ENCODE results near the gene TAC4. TPM values are rescaled to one million over a fixed set of nuclear protein-coding genes. Genes with fewer than 3 reads are reported as not detected.

The TAC4 gene
- total and polyA plus RNA-seq, 9 of the 15 experiments (the other 6 are each of a cell fraction or from before 2014, with no cell fraction given): 0.17 TPM; not detected in 8

DNA sequence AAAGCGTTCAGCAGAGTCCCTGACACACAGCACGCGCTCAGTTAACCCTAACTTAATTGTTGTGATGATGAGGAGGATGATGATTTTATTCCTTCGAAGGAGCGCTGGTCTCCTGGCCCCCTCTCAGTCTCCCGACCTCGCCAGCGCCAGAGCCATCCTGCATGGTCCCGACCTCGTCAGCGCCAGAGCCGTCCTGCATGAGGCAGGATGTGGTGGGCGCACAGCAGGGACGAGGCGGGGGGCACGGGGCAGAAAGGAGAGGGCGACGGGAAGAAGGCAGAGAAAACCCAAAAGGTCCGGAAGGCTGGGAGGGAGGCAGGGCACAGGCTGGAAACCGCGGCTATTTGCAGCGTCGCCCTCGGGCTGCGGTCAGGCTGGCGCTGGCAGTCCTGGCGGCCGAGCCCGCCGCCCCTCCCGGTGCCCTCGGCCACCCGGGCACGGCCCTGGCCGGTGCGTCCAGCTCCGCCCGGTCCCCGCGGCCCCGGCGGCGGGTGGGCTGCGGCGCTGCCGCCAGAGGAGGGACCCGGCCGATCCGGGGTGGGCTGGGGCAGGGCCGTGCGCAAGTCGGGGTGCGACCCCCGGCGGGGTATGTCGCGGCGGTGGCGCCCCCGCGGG lies 3.0 kb upstream of the TAC4 start:
- Histone ChIP-seq H3K27me3 (ENCODE audit: control insufficient read depth in 2 of 2, insufficient read depth in 2 of 2, low read length in 2 of 2) (peaks cover 3 to 24% of the 10 kb centered on the region in 2 experiments; a peak in 4 of 5 replicates), H3K36me3 (ENCODE audit: control insufficient read depth, insufficient read depth, low read length) (no peaks in the 10 kb centered on the region), H3K27ac (ENCODE audit: extremely low read depth, low read depth, low read length) (no peak overlapping the region), H3K9me1 (ENCODE audit: control insufficient read depth, insufficient read depth, low read length) (no peaks in the 10 kb centered on the region), H3K9me3 (replicated peaks; ENCODE audit: control insufficient read depth, insufficient read depth, low read depth, low read length) (no peaks in the 10 kb centered on the region), H4K20me1 (replicated peaks; ENCODE audit: control insufficient read depth, insufficient read depth, low read length) (0 out of 2 replicates have a peak, but pooled peaks cover 7% of the 10 kb centered on the region), H3K79me2 (ENCODE audit: control insufficient read depth, insufficient read depth, low read length) (no peaks in the 10 kb centered on the region), H3K9ac (ENCODE audit: insufficient read depth in 1 of 2, low read depth in 2 of 2, low read length in 2 of 2) (peak overlapping the region in 1 of 2 experiments; percentile 87; a peak in 3 of 4 replicates), H3K4me2 (ENCODE audit: insufficient read depth, low read length) (peak overlapping the region; percentile 82; the same call in 1 of the 2 replicates), H3K4me1 (replicated peaks in 1 of 2; ENCODE audit: control insufficient read depth in 2 of 2, insufficient read depth in 2 of 2, low read length in 2 of 2) (peaks cover 0 to 15% of the 10 kb centered on the region in 2 experiments; a peak in 2 of 5 replicates), H2AFZ (ENCODE audit: low read depth, low read length) (no peak overlapping the region), H3K4me3 (peak overlapping the region; percentile 49)
- CTCF ChIA-PET (ENCODE audit: low intra/inter-chr PET ratio): interaction anchor here (1.1 to 1.8 kb wide), 4 partner anchors 274 to 294 kb away, joined by 3 to 7 read pairs (median 5); no protein-coding TSS in a partner anchor
- ATAC-seq (no peak), DNase-seq (ENCODE audit: extremely low read depth in 1 of 4, low spot score in 3 of 4) (no peak), FAIRE-seq (no peak)
- WGBS (ENCODE audit: insufficient coverage, low coverage, missing lambda C conversion rate): 50% methylated on average over 22 of the region's 61 CpGs
- BruUV-seq (replicated peaks): no TSS peak
- intact Hi-C loops (cut with micrococcal nuclease): loop anchor here (2.0 to 5.0 kb wide), 2 partner anchors 144 to 282 kb away; partner anchors contain the start of gene SLC35B1
- POLR2A ChIA-PET: no interaction called here
- in situ Hi-C loops (cut with MboI): no loop called here
- TF ChIP-seq TAF9B (IDR thresholded peaks at IDR 0.05; ENCODE audit: partially characterized antibody) (no peak), CCAR2 (IDR thresholded peaks at IDR 0.05; ENCODE audit: low read depth, low read length) (no peak), ZFP36 (IDR thresholded peaks at IDR 0.05; ENCODE audit: low read depth, low read length, partially characterized antibody) (no peak), NONO (IDR thresholded peaks at IDR 0.05; ENCODE audit: low read depth in 2 of 2, low read length in 1 of 2) (0 out of 4 replicates have a peak, but pooled peaks of 1 of the 2 experiments have one; percentile 21), MYNN (IDR thresholded peaks at IDR 0.05) (no peak), MYNN (CRISPR knock-in tag; IDR thresholded peaks at IDR 0.05) (no peak), KLF6 (CRISPR knock-in tag; IDR thresholded peaks at IDR 0.05; ENCODE audit: borderline replicate concordance) (no peak), LARP7 (IDR thresholded peaks at IDR 0.05) (no peak), ZNF609 (CRISPR knock-in tag; IDR thresholded peaks at IDR 0.05; ENCODE audit: borderline replicate concordance) (no peak), NELFE (IDR thresholded peaks at IDR 0.05; ENCODE audit: insufficient read depth, insufficient read length) (no peak), HNRNPK (IDR thresholded peaks at IDR 0.05; ENCODE audit: low read depth, low read length, poor library complexity, severe bottlenecking) (no peak)
- TF ChIP-seq, protein P1, sequence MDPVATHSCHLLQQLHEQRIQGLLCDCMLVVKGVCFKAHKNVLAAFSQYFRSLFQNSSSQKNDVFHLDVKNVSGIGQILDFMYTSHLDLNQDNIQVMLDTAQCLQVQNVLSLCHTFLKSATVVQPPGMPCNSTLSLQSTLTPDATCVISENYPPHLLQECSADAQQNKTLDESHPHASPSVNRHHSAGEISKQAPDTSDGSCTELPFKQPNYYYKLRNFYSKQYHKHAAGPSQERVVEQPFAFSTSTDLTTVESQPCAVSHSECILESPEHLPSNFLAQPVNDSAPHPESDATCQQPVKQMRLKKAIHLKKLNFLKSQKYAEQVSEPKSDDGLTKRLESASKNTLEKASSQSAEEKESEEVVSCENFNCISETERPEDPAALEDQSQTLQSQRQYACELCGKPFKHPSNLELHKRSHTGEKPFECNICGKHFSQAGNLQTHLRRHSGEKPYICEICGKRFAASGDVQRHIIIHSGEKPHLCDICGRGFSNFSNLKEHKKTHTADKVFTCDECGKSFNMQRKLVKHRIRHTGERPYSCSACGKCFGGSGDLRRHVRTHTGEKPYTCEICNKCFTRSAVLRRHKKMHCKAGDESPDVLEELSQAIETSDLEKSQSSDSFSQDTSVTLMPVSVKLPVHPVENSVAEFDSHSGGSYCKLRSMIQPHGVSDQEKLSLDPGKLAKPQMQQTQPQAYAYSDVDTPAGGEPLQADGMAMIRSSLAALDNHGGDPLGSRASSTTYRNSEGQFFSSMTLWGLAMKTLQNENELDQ (CRISPR knock-in tag; IDR thresholded peaks at IDR 0.05; ENCODE audit: borderline replicate concordance): no peak
- TF ChIP-seq, protein P2, sequence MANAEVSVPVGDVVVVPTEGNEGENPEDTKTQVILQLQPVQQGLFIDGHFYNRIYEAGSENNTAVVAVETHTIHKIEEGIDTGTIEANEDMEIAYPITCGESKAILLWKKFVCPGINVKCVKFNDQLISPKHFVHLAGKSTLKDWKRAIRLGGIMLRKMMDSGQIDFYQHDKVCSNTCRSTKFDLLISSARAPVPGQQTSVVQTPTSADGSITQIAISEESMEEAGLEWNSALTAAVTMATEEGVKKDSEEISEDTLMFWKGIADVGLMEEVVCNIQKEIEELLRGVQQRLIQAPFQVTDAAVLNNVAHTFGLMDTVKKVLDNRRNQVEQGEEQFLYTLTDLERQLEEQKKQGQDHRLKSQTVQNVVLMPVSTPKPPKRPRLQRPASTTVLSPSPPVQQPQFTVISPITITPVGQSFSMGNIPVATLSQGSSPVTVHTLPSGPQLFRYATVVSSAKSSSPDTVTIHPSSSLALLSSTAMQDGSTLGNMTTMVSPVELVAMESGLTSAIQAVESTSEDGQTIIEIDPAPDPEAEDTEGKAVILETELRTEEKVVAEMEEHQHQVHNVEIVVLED (CRISPR knock-in tag; IDR thresholded peaks at IDR 0.05): no peak

All from K562 (cell line).